Lower leg skin (tissue), 3 donors: ENCODE results near the gene SEMA5B.

Experiments used
- CTCF ChIP-seq, 3 donors: fragments of 450-650 bp; IDR thresholded peaks; one replicate each; pipeline ENCODE4 v1.5.1; 2016; ENCODE audit warnings: antibody characterized with exemption in 3 of 3, mild to moderate bottlenecking in 3 of 3, moderate library complexity in 2 of 3
- POLR2A ChIP-seq, 2 donors: fragments of 450-650 bp; IDR thresholded peaks; one replicate each; pipeline ENCODE4 v1.6.1; 2016 to 2017; ENCODE audit warnings: antibody characterized with exemption in 2 of 2, mild to moderate bottlenecking in 1 of 2, moderate library complexity in 1 of 2

DNA sequence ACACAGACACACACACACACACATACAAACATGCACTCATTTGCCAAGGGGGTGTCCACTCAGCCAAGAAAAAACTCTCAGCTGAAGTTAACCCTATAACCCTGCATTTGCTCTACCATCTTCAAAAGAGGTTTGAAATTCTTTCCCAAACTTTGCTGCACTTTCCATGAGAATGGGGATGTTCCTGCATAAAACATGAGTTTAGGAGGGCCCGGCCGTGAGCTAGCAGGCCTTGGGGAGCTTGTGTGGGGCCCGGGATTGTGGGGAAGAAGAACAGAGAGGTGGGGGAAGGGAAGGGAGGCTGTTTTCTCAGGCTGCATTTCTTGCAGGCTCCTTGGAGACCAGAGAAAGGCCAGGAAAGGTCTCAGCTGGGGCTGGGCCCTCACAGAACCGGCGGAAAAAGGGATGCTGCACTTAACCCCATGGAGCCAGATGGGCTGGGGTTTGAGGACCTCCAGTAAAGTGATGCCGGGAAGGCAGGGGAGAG lies 40.8 kb downstream of the SEMA5B start:
- no peak for TF ChIP-seq CTCF (IDR thresholded peaks at IDR 0.05)
- no peak for TF ChIP-seq POLR2A (IDR thresholded peaks at IDR 0.05)
